ENCODE results near the gene HSPH1.

DNA sequence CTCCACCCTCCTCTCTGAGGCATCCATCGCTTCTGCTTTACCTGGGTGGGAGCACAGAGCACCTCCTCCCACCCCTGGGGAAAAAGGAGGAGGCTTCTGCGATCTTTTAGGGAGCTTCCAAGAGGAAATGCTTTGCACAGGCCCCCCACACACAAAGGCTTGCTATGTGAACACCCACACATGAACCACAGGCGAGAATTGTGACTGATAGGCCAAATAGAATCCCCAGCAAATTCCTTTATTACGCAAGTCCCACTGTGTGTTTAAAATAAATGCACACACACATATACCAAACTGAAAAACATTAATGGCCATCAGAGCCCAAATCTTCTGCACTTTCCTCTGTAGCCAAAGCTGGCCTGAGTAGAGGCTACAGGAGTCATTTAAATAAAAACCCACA lies 50.6 kb downstream of the HSPH1 start:
- TF ChIP-seq, protein P1, sequence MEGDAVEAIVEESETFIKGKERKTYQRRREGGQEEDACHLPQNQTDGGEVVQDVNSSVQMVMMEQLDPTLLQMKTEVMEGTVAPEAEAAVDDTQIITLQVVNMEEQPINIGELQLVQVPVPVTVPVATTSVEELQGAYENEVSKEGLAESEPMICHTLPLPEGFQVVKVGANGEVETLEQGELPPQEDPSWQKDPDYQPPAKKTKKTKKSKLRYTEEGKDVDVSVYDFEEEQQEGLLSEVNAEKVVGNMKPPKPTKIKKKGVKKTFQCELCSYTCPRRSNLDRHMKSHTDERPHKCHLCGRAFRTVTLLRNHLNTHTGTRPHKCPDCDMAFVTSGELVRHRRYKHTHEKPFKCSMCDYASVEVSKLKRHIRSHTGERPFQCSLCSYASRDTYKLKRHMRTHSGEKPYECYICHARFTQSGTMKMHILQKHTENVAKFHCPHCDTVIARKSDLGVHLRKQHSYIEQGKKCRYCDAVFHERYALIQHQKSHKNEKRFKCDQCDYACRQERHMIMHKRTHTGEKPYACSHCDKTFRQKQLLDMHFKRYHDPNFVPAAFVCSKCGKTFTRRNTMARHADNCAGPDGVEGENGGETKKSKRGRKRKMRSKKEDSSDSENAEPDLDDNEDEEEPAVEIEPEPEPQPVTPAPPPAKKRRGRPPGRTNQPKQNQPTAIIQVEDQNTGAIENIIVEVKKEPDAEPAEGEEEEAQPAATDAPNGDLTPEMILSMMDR (IDR thresholded peaks at IDR 0.05 in 4 of 5, conservative IDR thresholded peaks at IDR 0.05 in 1 of 5): no peak
- TF ChIP-seq POLR2A (IDR thresholded peaks at IDR 0.05): no peak
